ENCODE measurements around the gene PRPF6. TPM values are rescaled to one million over a fixed set of nuclear protein-coding genes. Genes with fewer than 3 reads are reported as not detected.
"Not testable (repeated sequence)": the region's sequence is repeated elsewhere in the genome, so short reads cannot be mapped to it uniquely, and the experiment has no call there.

PRPF6 gene
- total and polyA plus RNA-seq, 2 experiments from 2014 or later: 47.1 to 54.8 TPM

GRCh38 chr20:64009811-64010387 is 29.0 kb downstream of the PRPF6 start:
- peaks cover 4% of the 10 kb centered on the region; the same call in 1 of the 2 replicates for H4K20me1 ChIP-seq (ENCODE audit: insufficient read depth)
- H3K9ac ChIP-seq: no peak overlapping the region
- H3K27me3 ChIP-seq (replicated peaks; ENCODE audit: insufficient read depth): no peaks in the 10 kb centered on the region
- no peaks in the 10 kb centered on the region for H3F3A ChIP-seq (ENCODE audit: insufficient read depth)
- no peak for TF ChIP-seq EZH2phosphoT487 (IDR thresholded peaks at IDR 0.05; ENCODE audit: insufficient read depth, low read depth)
- TF ChIP-seq EZH2 (IDR thresholded peaks at IDR 0.05; ENCODE audit: insufficient read depth, poor library complexity, severe bottlenecking): no peak
- in situ Hi-C loops (cut with MboI): no loop called here
- WGBS, 2 experiments (ENCODE audit: low coverage in 1 of 2, low lambda C conversion rate in 2 of 2, missing lambda C conversion rate in 2 of 2): 83 to 87% methylated on average over 13 of the region's 13 CpGs
- no peak for DNase-seq
- no peaks in the 10 kb centered on the region for H3K9me2 ChIP-seq (ENCODE audit: insufficient read depth)
- peaks cover 46% of the 10 kb centered on the region for H3K36me3 ChIP-seq (ENCODE audit: low read depth)
- no peaks in the 10 kb centered on the region for H3K4me1 ChIP-seq (ENCODE audit: insufficient read depth)
- no peaks in the 10 kb centered on the region for H3K9me3 ChIP-seq (ENCODE audit: low read depth)
- peaks cover 24% of the 10 kb centered on the region for H3K79me2 ChIP-seq (ENCODE audit: insufficient read depth)
- no peak overlapping the region for H2AFZ ChIP-seq
- no peak overlapping the region for H3K4me2 ChIP-seq (ENCODE audit: unreplicated experiment)
- H3K4me3 ChIP-seq: no peak overlapping the region
- peak overlapping the region; percentile 24; the same call in 1 of the 2 replicates for H3K27ac ChIP-seq

GRCh38 chr20:64010711-64011237 is 29.8 kb downstream of the PRPF6 start:
- H2AFZ ChIP-seq: no peak overlapping the region
- H3K4me1 ChIP-seq (ENCODE audit: insufficient read depth): no peaks in the 10 kb centered on the region
- H3K27me3 ChIP-seq (replicated peaks; ENCODE audit: insufficient read depth): no peaks in the 10 kb centered on the region
- H3F3A ChIP-seq (ENCODE audit: insufficient read depth): no peaks in the 10 kb centered on the region
- peak; percentile 63 for DNase-seq
- H3K36me3 ChIP-seq (ENCODE audit: low read depth): peaks cover 50% of the 10 kb centered on the region
- 55 to 57% methylated on average over 8 of the region's 8 CpGs for WGBS, 2 experiments (ENCODE audit: low coverage in 1 of 2, low lambda C conversion rate in 2 of 2, missing lambda C conversion rate in 2 of 2)
- no peaks in the 10 kb centered on the region for H3K9me3 ChIP-seq (ENCODE audit: low read depth)
- no peak overlapping the region for H3K4me2 ChIP-seq (ENCODE audit: unreplicated experiment)
- H4K20me1 ChIP-seq (ENCODE audit: insufficient read depth): peaks cover 4% of the 10 kb centered on the region; the same call in 1 of the 2 replicates
- no peak overlapping the region for H3K4me3 ChIP-seq
- peak overlapping the region; percentile 39 for H3K27ac ChIP-seq
- TF ChIP-seq EZH2 (IDR thresholded peaks at IDR 0.05; ENCODE audit: insufficient read depth, poor library complexity, severe bottlenecking) (no peak), EZH2phosphoT487 (IDR thresholded peaks at IDR 0.05; ENCODE audit: insufficient read depth, low read depth) (no peak)
- H3K9me2 ChIP-seq (ENCODE audit: insufficient read depth): no peaks in the 10 kb centered on the region
- in situ Hi-C loops (cut with MboI): no loop called here
- no peak overlapping the region for H3K9ac ChIP-seq
- peaks cover 33% of the 10 kb centered on the region for H3K79me2 ChIP-seq (ENCODE audit: insufficient read depth)

DNA sequence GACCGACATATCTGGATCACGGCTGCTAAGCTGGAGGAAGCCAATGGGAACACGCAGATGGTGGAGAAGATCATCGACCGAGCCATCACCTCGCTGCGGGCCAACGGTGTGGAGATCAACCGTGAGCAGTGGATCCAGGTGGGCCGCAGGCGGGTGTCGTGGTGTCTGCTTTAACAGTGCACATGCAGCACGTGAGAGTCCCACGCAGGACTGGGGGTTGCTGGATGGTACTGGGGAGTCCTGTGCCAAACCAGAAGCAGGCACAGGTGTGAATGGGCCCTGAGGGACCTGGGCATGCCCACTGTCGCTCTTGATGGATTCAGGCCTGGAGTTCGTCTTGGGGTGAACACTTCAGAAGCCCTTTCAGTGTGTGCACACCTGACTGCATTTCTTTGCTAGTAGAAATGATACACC is 30.4 kb downstream of the PRPF6 start:
- no peak overlapping the region for H2AFZ ChIP-seq
- H3K9me3 ChIP-seq (ENCODE audit: low read depth): no peaks in the 10 kb centered on the region
- peaks cover 35% of the 10 kb centered on the region for H3K79me2 ChIP-seq (ENCODE audit: insufficient read depth)
- no peak overlapping the region for H3K4me2 ChIP-seq (ENCODE audit: unreplicated experiment)
- 95 to 96% methylated on average over 16 of the region's 16 CpGs for WGBS, 2 experiments (ENCODE audit: low coverage in 1 of 2, low lambda C conversion rate in 2 of 2, missing lambda C conversion rate in 2 of 2)
- peaks cover 50% of the 10 kb centered on the region for H3K36me3 ChIP-seq (ENCODE audit: low read depth)
- DNase-seq: no peak
- peaks cover 4% of the 10 kb centered on the region; the same call in 1 of the 2 replicates for H4K20me1 ChIP-seq (ENCODE audit: insufficient read depth)
- in situ Hi-C loops (cut with MboI): no loop called here
- H3K4me3 ChIP-seq: no peak overlapping the region
- H3F3A ChIP-seq (ENCODE audit: insufficient read depth): no peaks in the 10 kb centered on the region
- H3K4me1 ChIP-seq (ENCODE audit: insufficient read depth): no peaks in the 10 kb centered on the region
- H3K9me2 ChIP-seq (ENCODE audit: insufficient read depth): no peaks in the 10 kb centered on the region
- H3K27me3 ChIP-seq (replicated peaks; ENCODE audit: insufficient read depth): no peaks in the 10 kb centered on the region
- no peak overlapping the region for H3K9ac ChIP-seq
- TF ChIP-seq EZH2phosphoT487 (IDR thresholded peaks at IDR 0.05; ENCODE audit: insufficient read depth, low read depth) (no peak), EZH2 (IDR thresholded peaks at IDR 0.05; ENCODE audit: insufficient read depth, poor library complexity, severe bottlenecking) (no peak)
- H3K27ac ChIP-seq: peak overlapping the region; percentile 39; the same call in 1 of the 2 replicates

DNA sequence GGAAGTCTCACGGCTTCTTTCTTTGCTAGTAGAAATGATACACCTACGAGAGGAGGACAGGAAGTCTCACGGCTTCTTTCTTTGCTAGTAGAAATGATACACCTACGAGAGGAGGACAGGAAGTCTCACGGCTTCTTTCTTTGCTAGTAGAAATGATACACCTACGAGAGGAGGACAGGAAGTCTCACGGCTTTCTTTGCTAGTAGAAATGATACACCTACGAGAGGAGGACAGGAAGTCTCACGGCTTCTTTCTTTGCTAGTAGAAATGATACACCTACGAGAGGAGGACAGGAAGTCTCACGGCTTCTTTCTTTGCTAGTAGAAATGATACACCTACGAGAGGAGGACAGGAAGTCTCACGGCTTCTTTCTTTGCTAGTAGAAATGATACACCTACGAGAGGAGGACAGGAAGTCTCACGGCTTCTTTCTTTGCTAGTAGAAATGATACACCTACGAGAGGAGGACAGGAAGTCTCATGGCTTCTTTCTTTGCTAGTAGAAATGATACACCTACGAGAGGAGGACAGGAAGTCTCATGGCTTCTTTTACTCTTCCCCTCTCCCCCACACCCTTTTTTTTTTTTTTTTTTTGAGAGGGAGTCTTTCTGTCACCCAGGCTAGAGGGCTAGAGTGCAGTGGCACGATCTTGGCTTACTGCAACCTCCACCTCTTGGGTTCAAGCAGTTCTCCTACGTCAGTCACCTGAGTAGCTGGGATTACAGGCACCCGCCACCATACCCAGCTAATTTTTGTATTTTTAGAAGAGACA is 31.6 kb downstream of the PRPF6 start:
- H3K4me2 ChIP-seq (ENCODE audit: unreplicated experiment); DNase-seq: not testable (repeated sequence)

More for the DNA sequence above, 31.6 kb downstream of the PRPF6 start:
- peaks cover 33% of the 10 kb centered on the region for H3K79me2 ChIP-seq (ENCODE audit: insufficient read depth)
- H3K9ac ChIP-seq; H3K4me1 ChIP-seq (ENCODE audit: insufficient read depth); H2AFZ ChIP-seq; H4K20me1 ChIP-seq (ENCODE audit: insufficient read depth); H3F3A ChIP-seq (ENCODE audit: insufficient read depth); H3K27me3 ChIP-seq (replicated peaks; ENCODE audit: insufficient read depth); in situ Hi-C loops (cut with MboI); H3K27ac ChIP-seq; H3K9me3 ChIP-seq (ENCODE audit: low read depth); H3K4me3 ChIP-seq; H3K9me2 ChIP-seq (ENCODE audit: insufficient read depth): not testable (repeated sequence)
- WGBS, 2 experiments (ENCODE audit: low coverage in 1 of 2, low lambda C conversion rate in 2 of 2, missing lambda C conversion rate in 2 of 2): 90 to 95% methylated on average over 5 to 14 of the region's 20 CpGs
- H3K36me3 ChIP-seq (ENCODE audit: low read depth): peaks cover 49% of the 10 kb centered on the region
